GM18520 (cell line): Measurements from ENCODE around the gene CHIC1.
"Not testable (repeated sequence)": the region's sequence is repeated elsewhere in the genome, so short reads cannot be mapped to it uniquely, and the experiment has no call there.

Experiments
- ATAC-seq: cut with Tn5 transposase; IDR thresholded peaks from one replicate; pipeline ENCODE4 v1.9.1; 2021; ENCODE audit not compliant: unreplicated experiment

Gene CHIC1

DNA sequence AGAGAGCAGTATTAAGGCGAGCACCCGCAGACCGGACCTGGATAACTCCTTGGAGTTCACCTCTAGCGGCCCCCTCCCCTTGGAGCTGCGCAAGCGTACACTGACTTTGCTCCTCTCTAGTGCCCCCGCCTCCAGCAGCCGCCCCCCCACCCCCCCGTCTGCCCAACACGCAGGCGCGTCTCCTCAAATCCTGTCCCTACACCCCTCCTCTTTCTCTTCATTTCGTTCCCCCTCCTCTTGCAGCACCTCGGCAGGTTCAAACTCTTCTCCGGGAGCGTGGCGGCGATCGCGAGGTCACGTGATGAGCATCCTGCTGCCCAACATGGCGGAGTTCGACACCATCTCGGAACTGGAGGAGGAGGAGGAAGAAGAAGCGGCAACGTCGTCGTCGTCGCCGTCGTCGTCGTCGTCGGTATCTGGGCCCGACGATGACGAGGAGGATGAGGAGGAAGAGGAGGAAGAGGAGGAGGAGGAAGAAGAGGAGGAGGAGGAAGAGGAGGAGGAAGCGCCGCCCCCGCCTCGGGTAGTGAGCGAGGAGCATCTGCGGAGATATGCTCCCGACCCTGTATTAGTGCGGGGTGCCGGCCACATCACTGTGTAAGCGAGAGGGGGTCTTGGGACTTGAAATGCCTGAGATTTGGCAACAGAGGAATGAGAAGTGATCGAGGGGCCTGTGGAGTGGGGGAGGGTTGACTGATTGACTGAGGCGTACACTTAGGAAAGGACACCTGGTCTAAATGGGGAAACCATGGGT lies at the start of gene CHIC1:
Gene CHIC1, plus strand, starts transcription at position 214 of the 754 bp plus-strand sequence. Its CDS starts 88 bp downstream, at position 302.
- ATAC-seq, result no peak

DNA sequence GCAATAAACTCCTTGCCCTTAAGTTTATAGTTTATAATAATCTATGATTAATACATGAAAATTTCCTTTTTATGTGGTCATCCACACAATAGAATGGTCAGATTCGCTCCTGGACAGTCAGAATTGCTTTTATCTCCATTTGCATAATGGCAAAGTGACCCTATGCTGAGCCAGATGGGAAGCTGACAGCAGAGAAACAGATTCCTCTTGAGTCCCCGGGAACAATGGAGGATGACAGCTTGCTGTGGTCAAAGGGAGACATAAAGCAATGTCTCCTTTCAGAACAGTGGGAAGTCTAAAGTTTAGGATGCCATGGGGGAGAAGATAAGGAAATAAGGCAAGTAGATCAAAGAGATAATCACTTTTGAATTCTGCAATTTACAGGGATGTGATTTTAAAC lies 40.2 kb upstream of the CHIC1 start:
- ATAC-seq, result not testable (repeated sequence)

GRCh38 chrX:73524906-73525305 lies 38.1 kb upstream of the CHIC1 start:
- no peak for ATAC-seq

DNA sequence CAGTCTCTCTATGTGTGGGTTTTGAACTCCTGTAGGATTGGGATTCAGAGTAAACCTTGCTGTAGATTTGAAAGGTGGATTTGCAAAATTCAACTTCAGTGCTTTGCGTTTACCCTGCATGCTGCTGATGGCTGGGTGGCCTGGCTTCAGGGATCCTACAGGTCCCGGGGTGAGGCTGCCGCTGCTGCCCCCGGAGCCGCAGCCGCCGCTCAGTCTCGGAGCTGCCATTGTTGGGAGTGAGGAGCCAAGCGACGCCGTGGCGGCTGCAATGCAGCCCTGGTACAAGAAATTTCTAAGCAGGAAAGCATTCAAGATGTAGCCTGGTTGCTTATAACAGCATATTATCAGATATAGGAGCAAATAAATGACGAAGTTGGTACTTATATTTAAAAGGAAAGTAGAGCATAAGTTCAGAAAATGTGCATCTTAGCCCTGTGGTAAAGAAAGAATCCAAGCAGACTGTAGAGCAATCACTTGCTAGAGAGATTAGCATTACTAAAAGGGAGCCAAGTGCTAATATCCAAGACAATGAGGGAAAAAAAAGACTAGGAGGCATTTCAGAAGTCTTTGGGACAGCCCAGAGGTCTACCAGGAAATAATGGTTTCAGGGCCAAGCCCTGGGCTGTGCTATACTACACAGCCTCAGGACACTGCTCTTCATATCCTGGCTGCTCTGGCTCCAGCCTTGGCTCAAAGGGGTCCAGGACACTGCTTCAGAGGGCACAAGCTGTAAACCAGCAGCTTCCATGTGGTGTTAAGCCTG lies 36.9 kb upstream of the CHIC1 start:
- ATAC-seq, result no peak

DNA sequence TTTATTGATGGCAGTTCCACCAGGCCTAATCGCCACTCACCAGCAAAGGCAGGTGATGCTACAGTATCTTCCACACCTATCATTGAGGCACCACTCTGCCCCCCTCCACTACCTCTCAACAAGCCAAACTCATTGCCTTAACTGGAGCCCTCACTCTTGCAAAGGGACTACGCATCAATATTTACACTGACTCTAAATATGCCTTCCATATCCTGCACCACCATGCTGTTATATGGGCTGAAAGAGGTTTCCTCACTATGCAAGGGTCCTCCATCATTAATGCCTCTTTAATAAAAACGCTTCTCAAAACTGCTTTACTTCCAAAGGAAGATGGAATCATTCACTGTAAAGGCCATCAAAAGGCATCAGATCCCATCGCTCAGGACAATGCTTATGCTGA lies 31.3 kb upstream of the CHIC1 start:
- ATAC-seq, result not testable (repeated sequence)

- no peak for ATAC-seq
Measured at GRCh38 chrX:73556159-73556558, 6.8 kb upstream of the CHIC1 start.

GRCh38 chrX:73561801-73562200 lies 1.2 kb upstream of the CHIC1 start:
- no peak for ATAC-seq

GRCh38 chrX:73562458-73562857 lies 539 bp upstream of the CHIC1 start:
- no peak for ATAC-seq

GRCh38 chrX:73563738-73564068 lies 706 bp downstream of the CHIC1 start:
- ATAC-seq, result no peak

DNA sequence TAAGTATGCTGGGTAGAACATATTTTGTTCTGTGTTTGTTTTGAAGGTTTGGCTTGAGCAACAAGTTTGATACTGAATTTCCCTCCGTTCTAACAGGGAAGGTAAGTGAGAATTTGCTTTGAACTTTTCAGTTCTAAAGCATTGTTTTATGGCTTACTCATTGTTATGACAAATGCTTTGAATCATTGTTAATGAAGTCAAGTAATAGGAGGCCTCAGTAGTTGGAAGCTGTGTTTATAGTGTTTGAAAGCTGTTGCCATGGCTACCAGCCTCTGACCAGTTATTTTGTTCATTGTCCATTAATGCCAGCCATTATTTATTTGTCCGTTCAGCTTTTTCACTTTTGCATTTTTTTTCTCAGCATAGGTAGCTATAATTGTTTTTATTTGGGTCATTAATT lies 14.4 kb downstream of the CHIC1 start:
- no peak for ATAC-seq

DNA sequence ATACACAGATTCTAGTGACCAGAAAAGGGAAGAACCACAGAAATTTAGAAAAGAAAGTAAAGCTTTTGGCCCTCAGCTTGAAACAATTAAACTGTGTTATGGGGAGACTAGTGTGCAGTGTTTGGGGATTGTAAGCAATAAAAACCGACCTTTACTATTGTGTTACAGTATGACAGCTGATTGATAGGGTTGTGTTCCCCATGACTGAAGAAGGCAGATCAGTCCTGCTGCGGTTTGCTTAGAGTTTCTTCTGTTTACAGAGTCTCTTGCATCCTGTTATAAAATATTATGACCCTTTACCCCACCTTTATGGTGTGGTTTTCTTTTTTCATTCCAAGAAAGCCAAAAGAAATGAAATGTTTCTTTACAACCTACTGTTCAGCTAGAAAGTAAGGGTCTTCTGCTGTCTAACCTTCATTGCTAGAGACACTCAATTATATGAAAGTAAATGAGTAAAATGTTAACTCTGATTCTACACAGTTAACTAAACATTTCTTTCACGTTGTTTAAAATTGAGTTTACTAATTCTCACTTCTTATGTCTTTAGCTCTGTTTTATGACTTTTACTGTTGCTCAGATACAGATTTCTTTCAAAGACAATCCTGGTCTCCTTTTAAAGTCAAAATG lies 18.1 kb downstream of the CHIC1 start:
- ATAC-seq, result no peak

DNA sequence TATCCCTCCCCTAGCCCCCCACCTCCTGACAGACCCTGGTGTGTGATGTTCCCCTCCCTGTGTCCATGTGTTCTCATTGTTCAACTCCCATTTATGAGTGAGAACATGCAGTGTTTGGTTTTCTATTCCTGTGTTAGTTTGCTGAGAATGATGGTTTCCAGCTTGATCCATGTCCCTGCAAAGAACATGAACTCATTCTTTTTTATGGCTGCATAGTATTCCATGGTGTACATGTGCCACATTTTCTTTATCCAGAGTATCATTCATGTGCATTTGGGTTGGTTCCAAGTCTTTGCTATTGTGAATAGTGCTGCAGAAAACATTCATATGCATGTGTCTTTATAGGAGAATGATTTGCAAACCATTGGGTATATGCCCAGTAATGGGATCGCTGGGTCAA lies 34.8 kb downstream of the CHIC1 start:
- not testable (repeated sequence) for ATAC-seq

- ATAC-seq, result no peak
Measured at GRCh38 chrX:73615022-73615421, 52.0 kb downstream of the CHIC1 start.

- not testable (repeated sequence) for ATAC-seq
Measured at GRCh38 chrX:73641669-73642068, 78.7 kb downstream of the CHIC1 start.

- peak; percentile 41 for ATAC-seq
Measured at GRCh38 chrX:73647212-73647611, 84.2 kb downstream of the CHIC1 start.

GRCh38 chrX:73647632-73648322 lies 84.8 kb downstream of the CHIC1 start:
- ATAC-seq, result peak; percentile 40

- ATAC-seq, result not testable (repeated sequence)
Measured at GRCh38 chrX:73661322-73661721, 98.3 kb downstream of the CHIC1 start.

GRCh38 chrX:73668779-73669178 lies 105.8 kb downstream of the CHIC1 start:
- no peak for ATAC-seq

DNA sequence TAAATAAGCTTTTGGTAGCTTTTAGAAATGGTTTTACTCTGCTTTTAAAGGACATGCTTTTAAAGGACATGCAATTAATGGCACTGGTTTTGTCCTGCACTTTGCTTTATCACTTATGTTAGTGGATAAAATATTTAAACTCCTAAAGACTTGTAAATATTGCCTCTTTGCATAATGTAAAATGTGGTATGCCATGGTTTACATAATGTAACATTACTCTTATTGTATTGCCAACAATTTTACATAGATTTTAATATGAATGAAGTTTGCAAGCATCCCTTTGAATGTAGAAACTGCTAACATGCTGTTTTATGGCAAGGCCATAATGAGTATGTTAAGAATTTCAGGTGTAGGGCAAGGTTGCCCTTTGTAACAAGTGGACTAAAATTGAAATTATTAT lies 118.4 kb downstream of the CHIC1 start:
- no peak for ATAC-seq

DNA sequence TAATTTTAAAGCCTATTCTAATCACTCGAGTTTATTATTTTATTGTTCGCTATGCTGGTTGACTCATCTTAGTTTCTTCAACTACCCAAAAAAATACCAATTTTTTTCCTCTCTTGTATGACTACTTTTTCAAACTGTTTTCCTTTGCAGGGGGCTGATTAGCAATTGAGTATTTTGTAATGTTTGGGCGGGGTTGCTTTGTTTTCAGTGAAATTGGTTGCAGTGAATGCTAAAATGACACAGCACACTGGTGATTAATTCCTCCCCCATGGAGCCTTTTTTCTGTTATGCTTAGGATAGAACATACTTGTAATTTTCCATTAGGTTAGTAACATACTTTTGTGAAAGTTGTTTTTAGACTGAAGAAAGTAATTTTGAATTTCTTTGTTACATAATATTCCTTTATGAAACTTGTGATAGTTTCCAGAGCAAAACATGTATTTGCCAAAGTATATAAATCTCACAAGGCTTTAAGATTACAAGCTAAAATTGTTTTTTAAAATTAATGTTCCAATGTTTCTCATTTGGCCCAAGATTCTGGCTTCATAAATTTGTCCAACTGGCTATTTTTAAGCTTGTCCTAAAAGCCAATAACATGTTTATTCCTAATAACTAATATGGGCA lies 120.4 kb downstream of the CHIC1 start:
- ATAC-seq, result no peak

GRCh38 chrX:73707014-73707413 lies 144.0 kb downstream of the CHIC1 start:
- not testable (repeated sequence) for ATAC-seq
